Stimulated activated CD8-positive, alpha-beta memory T cell treated with anti-CD3 and anti-CD28 coated beads, Interleukin-15, amount 100 ng/mL, for 1 hour (primary cell): ENCODE data around the gene YWHAQ.
A peak's percentile ranks its signal among the peaks of the same experiment; 100 is the strongest.

ENCODE experiments used
- DNase-seq: peaks from one replicate; pipeline ENCODE4 v3.0.0-alpha.2; 2020; ENCODE audit warnings: low read depth

The YWHAQ gene

DNA sequence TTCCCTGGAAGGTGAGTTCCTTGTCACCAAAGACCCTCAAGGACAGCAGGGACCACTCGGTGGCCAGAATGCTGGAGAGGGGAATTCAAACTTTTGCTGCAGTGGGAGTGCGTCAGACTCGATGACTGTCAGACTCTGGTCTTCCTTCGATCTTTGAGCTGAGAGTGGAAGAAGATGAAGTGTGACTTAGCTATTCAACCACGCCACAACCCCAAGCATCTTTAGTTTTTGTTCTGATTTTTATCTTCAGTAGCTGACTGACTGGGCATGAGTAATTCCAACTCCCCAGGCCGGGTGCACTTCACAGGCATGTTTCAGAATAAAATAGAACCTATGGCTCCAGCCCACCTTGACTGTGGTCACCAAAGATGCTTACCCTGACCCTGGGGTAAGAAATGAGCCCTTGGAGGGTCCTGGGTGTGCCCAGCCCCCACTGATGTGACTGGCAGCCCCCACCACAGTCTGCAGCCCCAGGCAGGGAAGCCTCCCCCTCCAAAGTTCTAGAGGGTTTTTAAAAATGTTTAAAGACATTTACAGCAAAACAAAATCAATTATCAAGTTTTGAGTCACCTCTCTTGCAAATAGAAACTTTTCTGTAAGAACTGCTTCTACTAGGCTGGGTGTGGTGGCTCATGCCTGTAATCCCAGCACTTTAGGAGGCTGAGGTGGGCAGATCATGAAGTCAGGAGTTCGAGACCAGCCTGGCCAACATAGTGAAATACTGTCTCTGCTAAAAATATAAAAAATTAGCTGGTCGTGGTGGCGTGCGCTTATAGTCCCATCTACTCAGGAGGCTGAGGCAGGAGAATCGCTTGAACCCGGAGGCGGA lies 24.9 kb upstream of the YWHAQ start:
- peak; percentile 4 for DNase-seq

DNA sequence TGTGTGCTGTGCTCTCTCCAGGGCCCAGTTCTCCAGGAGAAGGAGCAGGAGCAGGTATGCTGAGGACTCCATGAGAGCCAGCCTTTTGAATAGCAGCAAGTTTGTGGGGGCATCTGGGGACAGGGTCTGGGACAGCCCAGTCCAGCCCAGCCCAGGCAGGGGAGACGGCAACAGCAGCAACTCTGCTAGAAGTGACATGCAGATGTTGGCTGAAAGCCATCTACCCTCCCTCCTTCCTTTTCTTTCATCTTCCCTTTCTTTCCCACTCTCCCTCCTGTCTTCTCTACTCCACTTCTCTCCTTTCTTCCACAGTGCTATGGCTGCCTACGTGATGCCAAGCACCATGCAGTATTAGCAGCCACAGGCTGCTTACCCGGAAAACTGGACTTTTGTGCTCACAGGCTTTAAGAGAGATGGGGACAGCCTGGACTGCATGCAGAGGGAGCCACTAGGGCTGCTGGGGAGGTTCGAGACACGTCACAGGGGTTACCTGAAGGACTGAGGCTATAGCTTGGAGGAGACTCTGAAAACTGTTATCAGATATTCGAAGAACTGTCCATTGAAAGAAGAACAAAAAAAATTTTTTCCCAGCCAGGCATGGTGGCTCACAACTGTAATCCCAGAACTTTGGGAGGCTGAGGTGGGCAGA lies 23.8 kb upstream of the YWHAQ start:
- no peak for DNase-seq

DNA sequence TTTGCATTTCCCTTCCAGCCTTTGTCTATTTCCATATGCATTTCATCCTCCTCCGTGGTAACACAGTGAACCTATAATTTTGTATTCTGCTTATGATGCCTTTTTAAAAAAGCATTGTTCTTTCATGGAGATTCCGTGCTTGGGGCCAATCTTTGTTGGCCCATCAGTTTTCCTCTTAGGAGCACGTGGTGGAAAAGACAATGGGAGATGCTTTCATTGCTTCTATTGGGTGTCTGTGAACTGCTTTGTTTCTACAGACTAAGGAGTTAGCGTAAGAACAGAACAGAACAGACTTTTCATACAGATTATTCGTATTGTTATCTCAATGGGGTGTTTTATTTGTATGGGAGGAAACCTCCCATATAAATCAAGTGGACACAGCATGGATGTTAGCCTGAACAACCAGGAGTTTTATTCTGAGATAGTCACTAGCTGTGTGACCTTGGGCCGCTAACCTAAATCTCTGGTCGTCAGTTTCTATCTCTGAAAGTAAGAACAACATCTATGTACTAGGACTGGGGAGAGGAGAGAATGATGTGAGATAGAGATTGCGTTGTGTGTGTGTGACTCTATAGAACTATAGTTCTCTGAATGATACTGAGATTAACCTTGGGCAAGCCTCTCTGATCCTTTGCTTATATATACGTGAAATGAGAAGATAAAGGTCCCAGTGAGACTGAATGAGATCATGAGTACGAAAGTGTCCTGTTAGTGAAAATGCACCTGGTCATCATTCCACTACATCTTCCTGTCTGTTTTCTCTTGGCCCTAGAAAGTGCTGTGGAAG lies 22.9 kb upstream of the YWHAQ start:
- DNase-seq: no peak

DNA sequence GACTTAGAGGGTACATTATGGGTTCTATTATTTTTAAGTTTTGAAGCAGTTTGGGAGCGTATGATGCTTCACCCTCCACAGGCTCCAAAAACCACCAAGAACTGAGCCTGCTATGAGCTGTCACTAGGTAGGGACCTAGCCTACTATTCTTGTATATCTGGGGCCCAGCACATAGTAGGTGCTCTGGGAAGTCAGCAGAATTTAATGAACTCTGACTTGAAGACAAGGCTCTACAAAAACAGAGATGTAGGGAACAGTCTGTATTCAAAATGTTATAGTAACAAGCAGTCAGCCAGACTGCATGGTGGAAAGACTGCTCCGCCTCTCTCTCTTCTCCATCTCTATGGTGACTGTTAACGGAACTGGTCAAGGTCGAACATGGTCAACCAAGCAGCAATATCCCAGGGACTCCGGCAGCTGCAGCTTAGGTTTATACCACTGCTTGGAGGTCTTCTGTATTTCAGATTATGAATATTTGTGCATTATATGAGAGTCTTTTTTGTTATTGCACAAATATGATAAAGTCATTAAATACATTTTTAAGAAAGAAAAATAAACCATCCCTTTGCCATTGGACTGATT lies 22.2 kb upstream of the YWHAQ start:
- DNase-seq: no peak

DNA sequence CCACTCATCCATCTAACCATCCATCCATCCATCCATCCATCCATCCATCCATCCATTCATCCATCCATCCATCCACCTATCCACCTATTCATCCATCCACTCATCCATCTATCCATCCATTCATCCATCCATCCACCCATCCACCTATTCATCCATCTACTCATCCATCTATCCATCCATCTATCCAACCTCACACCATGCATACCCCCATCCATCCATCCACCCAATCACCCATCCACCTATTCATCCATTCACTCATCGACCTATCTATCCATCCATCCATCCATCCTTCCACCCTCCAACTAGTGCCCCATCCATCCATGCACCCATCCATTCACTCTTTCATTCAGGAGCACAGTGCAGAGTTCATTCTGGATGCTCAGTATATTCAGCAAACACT lies 21.5 kb upstream of the YWHAQ start:
- DNase-seq: no peak

DNA sequence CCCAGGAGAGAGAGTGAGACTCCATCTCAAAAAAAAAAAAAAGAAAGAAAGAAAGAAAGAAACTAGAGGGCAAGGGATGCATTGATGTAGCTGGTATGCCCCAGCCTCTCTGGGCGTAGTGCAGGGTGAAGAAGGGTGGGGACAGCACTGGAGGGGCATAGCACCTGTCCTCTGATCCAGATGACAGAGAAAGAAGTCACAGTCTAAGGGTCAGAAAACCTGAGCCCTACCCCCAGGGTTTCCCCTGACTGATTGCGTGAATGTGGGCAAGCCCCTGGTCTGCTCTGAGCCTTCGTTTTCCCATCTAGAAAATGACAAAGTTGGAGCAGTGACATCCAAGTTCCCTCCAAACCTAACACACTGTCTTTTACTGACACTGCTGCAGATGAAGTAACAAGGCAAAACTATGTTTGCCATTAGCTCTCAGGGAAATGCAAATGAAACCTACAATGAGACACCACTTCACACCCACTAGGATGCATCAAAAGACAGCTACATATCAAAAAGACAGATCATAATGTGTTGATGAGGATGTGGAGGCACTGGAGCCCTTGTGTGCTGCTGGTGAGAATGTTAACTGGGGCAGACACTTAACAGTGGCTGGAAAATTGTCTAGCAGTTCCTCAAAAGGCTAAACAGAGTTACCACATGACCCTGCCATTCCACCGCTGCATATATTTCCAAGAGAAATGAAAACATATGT lies 19.5 kb upstream of the YWHAQ start:
- no peak for DNase-seq

DNA sequence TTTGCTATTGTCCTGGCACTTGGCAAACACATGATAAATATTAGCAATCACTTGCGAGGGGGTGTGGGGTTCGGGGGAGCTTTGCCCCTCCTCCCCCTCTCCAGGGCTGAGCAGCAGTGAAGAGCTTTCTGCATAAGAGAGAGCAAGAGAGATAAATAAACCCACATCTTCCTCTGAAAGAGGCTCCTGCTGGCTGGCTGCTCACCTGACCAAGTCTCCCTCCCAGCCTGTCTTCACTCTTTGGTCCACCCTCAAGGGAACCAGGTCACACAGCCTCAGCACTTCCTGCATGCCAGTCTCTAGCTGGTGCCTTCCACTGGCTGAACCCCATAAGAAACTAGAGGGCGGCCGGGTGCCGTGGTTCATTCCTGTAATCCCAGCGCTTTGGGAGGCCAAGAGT lies 18.5 kb upstream of the YWHAQ start:
- no peak for DNase-seq

DNA sequence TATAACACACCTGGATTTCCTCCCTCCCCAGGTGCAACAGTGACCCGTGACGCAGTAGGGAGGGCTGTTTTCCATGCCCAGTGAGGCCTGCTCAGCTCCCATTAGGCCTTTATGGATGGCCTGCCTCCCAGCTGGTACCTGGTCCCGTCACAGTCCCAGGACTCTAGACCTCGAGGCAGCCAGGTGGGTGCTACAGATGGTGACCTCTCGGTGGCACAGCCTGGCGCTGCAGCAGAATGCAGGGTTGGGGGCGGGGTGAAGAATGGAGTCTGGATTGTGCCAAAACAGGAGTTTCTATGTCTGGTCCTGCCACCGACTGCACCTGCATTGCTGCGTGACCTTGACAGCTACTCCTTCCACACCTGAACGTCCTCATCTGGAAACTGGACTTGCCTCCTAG lies 18.0 kb upstream of the YWHAQ start:
- no peak for DNase-seq

DNA sequence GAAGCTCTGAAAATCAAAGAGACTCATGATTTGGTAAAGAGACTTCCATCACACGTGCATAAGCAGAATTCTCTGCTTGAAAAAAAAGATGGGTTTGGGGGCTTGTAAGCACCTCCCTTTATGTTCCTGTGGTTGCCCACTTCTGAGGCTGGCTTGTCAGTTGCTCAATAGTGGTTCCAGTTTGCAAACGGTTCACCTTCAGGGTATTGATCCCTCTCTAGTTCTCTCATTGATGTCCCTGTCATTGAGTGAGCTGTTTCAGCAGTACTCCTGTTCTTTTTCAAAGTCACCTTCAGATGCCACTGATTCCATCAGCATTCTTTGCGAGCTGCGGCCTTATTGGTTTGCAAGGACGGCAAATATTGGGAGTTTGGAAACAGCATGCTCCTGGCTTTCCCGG lies 17.1 kb upstream of the YWHAQ start:
- DNase-seq: no peak

DNA sequence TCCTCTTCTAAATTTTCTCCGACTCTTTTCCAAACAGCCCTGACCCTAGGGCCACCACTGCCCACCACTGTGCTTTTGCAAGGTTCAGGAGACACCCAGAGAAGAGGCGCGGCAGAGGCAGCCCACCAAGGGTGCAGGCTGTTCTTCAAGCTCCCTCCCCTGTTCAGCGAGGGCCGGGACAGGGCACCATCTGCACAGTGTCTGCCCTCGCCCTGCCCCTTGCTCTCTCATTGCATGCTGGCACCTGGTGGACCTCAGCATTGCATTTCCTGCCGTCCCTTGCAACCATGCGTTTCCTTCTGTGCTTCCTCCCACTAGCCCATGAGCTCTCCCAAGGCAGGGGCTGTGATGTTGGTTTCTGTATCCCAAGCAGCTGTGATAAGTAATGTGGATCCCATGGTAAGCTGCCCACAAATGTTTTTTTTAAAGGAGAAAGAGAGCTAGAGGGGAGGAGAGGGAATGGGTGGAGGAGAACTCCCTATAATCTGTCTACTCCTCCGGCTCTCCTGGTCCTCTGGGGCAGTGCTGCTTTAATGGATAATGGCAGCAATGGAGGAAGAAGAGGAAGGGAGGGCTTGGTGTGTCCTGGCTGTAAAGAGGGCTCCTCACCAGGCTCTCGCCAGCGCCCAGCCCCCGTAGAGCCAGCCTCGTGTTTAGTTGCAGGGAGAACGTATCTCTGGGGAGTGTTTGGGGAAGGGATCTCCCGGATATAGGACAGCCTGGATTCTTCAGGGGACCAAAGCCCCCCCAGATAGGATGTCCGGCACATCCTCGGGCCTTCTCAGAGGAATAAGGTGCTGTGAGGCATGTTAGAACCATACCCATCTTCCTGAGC lies 15.6 kb upstream of the YWHAQ start:
- DNase-seq: no peak

DNA sequence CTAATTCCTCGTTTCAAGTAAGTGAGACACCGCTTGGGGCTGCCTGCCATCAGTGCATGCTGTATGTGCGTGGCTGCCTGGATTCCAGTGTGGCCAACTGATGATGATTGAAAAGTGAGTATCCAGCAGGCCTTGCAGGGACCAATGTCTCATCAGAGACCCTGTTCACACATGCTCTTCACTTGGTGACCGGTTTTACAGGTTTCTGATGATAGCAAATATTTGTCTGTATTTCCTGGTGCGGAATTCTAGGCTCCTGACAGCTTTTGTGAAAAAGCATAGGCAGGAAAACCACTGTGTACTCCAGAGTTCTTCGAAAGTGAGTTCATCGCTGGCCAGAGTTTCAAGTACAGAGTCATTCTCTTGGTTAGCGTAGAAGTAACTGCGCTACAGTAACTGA lies 13.8 kb upstream of the YWHAQ start:
- DNase-seq: no peak

DNA sequence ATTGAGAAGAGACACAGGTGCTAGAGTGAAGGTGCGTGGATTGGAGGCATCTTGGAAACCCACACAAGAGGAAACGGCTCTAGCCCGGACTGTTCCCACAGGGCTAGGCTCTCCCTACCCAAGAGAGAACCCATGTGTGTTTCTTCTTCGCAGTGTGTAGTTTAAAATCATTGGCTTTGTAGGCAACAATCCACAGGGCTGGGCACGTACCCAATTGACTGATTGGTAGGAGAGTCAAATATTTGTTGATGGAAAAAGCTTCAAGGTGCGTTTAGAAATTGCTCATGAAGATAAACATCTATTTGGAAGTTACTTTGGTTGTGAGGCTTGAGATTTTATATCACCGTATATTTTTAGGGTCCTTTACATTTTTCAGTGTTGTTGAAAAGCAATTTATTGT lies 13.2 kb upstream of the YWHAQ start:
- no peak for DNase-seq

DNA sequence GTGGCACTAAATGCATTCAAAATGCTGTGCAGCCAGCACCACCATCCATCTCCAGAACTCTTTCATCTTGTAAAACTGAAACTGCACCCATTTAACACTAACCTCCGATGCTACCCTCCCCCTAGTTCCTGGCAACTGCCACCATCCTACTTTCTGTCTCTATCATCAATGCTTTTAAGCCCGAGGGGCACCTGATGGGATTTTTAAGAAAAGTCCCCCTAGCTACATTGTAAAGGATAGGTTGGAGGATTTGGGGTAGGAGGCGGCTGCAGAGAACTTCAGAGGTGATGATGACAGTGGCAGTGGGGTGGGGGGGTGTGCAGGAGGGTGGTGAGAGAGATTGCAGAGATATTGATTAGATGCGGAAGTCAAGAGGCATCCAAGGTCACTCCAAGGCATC lies 10.8 kb upstream of the YWHAQ start:
- no peak for DNase-seq

DNA sequence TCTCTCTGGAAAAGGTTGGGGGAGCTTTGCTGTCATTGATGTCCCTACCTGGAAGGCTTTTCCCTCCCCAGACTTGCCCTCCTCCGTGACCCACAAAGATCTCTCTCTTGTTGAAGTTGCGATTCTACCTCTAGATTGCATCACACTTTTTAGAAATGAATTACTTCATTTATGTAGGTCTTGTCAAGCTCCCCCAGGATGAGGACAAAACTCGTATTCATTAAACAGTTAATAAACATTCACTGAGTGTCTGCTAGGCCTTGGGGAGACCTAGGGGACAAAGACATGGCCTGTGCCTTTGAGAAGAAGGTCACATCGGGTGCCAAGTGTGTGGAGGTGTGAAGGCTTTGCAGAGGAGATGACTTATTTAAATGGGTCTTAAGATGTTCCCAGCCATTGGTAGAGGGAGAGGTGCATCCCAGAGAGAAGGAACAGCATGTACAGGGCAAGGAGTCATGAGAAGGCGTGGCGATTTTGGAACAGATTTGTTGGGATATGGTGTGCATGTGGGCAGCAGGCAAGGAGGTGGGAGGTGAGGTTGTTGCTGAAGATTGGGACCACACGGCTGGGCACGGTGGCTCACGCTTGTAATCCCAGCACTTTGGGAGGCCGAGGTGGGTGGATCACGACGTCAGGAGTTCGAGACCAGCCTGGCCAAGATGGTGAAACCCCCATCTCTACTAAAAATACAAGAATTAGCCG lies 9.8 kb upstream of the YWHAQ start:
- DNase-seq: no peak

DNA sequence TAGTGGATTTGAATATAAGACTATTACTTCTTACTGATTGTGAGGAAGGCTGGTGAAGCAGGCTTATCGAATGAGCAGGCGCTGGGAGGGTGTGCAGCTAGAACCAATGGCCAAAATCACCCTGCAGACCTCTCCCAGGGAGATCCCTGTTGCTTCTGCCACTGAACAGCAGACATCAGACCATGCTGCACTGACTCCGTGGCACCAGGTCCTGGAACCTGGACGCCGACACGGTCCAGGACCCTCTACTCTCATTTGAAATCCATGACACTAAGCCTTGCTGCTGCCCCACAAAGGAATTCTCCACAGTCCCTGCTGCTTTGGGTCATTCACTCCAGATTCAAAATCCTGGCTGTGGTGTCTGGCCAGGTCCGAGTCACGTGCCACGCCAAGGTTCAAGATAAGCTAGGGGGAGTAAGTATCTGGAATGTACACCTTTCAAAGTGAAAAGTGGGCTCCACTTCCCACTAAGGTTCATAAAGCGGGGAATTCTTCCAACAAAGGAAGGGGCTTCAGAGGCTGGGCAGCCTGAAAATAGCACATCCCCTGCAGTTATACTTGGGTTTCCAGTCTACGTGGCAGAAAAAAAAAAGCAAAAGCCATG lies 9.0 kb upstream of the YWHAQ start:
- no peak for DNase-seq

DNA sequence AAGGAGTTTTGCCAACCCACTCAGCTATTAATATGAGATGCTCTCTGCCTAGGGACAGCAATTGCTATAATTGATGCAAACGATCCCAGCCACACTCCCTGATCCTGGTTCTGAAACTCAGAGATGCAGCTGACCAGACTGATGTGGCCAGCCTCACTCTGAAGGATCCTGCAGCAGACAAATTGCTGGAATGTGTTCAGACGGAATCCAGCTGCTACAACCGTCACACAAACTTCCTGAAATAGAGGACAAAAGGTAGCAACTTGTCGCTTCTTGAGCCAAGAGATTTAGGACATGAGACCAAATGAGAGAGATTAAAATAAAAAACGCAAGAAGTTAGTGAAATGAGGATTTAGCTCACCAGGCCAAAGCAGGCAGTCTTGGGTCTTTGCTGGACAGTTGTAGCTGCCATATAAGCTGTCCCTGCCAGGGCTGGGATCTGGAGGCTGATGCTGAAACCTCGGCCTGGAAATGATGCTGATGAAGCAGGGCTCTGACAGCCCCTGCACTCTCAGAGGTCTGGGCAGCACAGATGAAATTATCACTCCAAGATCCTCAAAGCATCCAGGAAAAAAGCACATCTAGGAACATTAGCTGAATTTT lies 8.3 kb upstream of the YWHAQ start:
- DNase-seq: no peak

DNA sequence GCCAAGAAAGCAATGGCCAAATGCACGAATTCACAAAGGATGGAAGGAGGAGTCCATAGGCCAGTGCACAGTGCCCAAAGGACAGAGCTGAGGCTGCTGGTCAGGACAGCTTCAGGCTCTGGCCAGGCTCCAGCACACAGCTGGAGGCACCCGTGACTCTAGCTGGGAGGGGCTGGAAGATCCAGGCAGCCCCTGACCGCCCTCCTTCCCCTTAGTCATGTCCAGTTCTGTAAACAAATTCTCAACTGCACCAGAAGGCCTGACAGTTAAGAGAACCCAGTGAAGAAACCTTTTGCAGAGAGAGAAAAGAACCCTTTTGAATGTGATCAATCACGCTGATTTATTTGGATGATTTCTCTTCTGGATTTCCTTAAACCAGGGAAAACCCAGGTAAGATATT lies 7.7 kb upstream of the YWHAQ start:
- DNase-seq: no peak

DNA sequence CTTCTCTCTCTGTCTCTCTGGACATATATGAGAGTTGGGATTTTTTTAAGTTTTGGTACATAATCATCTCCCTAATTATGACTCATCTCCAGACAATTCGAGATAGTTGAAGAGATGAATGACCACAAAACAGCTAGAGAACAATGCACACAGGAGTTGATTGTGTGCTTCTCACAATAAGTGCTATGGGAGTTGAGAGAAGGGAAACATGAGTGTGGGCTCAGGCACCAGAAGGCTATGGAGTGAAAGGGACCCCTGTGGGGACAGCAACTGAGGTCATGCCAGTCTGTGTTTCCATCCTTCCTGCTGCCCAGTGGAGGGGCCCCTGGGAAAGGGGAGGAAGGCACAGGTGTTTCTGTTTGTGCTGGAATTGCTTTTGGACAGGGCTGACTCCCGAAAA lies 6.5 kb upstream of the YWHAQ start:
- no peak for DNase-seq

DNA sequence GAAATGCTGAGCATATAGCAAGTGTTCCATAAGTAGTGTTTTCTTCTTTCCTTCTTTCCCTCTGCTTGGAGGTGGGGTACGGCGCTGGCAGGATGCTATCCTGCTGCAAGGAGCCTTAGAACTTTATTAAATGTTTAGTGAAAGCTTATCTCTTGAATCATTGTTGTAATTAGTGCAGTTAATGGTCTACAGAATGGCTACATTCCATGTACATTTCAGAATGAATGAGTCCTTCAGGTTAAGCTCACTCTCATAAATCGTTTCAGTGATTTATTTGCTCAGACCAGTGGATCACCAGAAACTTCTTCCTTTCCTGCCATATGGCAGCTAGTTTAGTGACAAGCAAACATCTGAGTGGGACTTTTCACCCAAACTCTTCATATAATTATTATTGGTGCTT lies 3.3 kb upstream of the YWHAQ start:
- no peak for DNase-seq
